GM18858 (cell line): ENCODE measurements around the gene MRFAP1L1.
"Not testable (repeated sequence)": the region's sequence is repeated elsewhere in the genome, so short reads cannot be mapped to it uniquely, and the experiment has no call there.

Experiments used
- ATAC-seq: cut with Tn5 transposase; IDR thresholded peaks from one replicate; pipeline ENCODE4 v1.9.1; 2021; ENCODE audit not compliant: unreplicated experiment

MRFAP1L1 gene

GRCh38 chr4:6709230-6710114, at the start of gene MRFAP1L1:
Gene MRFAP1L1, minus strand, starts transcription at chr4:6709865. Its CDS starts 236 bp downstream, at chr4:6709629.
- ATAC-seq: peak; percentile 41

- ATAC-seq: no peak
Measured at GRCh38 chr4:6758728-6759127, 49.1 kb upstream of the MRFAP1L1 start.

DNA sequence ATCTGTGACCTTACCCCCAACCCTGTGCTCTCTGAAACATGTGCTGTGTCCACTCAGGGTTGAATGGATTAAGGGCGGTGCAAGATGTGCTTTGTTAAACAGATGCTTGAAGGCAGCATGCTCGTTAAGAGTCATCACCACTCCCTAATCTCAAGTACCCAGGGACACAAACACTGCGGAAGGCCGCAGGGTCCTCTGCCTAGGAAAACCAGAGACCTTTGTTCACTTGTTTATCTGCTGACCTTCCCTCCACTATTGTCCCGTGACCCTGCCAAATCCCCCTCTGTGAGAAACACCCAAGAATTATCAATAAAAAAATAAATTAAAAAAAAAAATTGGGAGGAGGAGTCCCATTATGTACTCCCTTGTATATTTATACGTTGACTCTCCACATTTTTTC, 46.7 kb upstream of the MRFAP1L1 start:
- ATAC-seq: not testable (repeated sequence)

GRCh38 chr4:6755088-6755753, 45.6 kb upstream of the MRFAP1L1 start:
- ATAC-seq: no peak

GRCh38 chr4:6754481-6755087, 44.9 kb upstream of the MRFAP1L1 start:
- ATAC-seq: no peak

DNA sequence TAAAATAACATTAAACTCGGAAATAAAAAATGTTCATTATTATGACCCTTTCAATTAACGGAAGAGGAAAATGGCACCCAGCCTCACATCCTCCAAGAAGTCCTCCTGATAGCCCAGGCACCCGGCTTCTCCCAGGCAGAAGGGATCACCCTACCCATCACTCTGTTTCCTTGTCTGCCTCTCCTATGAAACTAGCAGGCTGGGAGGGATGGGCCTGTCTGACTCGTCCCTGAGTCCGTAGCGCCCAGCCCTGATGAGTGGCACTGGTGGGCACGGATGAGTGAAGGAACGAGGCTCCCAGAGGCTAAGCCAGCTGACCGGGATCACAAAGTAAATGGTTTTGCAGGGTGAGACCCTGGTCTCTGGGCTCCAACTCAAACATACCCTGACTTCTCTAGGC, 44.2 kb upstream of the MRFAP1L1 start:
- no peak for ATAC-seq

- ATAC-seq: no peak
Measured at GRCh38 chr4:6753103-6753560, 43.5 kb upstream of the MRFAP1L1 start.

GRCh38 chr4:6752486-6752829, 42.8 kb upstream of the MRFAP1L1 start:
- no peak for ATAC-seq

GRCh38 chr4:6751611-6752485, 42.2 kb upstream of the MRFAP1L1 start:
- ATAC-seq: no peak

DNA sequence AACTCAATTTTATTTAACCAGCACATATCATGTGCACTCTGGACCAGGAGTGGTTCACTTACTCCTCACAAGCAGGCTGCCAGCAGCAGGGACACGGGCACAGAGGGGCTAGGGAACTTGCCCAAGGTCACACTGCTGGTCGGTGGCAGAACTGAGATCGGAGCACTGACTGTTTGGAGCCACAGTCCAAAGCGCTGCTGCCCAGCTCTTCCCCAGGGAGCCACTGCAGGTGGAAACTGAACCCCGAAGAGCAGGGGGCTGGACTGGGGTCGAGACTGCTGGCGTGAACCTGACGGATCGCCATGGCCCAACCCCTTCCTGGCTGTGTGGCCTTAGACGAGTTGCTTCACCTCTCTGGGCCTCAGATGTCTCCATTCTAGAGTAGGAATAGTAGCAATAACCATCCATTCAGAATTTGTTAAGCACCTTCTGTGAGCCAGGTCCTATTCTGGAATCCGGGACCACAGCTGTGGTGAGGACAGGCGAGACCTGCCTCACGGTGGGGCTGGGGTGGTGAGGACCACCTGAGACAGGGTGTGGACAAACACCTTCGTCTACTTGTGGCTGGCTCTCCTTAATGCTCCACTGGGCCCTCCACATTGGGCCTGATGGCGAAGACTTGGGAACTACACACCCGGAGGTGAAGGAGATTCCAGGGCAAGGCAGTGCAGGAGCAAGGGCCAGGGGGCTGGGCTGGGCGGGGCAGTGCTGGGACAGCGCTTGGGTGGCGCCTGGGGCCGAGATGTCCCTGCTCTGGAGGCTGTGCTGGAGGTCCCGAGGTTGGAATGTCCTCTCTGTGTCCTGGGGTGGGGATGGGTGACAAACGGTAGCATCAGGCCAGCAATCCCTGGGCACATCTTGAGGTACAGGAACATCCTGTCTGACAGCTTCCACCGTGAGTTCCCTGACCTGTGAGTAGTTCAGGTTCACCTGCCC, 40.9 kb upstream of the MRFAP1L1 start:
- no peak for ATAC-seq

GRCh38 chr4:6749340-6750171, 39.9 kb upstream of the MRFAP1L1 start:
- ATAC-seq: no peak

DNA sequence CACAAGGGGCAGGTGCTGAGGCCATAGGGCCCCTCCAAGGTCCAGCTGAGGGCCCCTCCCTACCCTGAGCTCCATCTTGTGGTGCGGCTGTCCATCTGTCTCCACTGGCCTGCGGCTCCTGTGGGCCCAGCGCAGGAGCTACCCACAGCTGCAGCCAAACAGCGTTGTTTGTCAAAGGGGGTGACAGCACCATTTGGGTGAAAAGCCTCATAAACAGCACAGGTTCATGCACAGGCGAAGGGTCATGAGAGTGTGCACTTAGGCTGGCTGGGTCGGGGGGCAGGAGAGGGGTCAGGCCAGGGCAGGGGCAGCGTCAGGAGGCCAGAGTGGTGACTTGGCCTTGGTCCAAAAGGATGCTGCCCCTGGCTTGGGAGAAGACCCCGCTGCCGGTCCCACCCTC, 38.6 kb upstream of the MRFAP1L1 start:
- ATAC-seq: no peak

DNA sequence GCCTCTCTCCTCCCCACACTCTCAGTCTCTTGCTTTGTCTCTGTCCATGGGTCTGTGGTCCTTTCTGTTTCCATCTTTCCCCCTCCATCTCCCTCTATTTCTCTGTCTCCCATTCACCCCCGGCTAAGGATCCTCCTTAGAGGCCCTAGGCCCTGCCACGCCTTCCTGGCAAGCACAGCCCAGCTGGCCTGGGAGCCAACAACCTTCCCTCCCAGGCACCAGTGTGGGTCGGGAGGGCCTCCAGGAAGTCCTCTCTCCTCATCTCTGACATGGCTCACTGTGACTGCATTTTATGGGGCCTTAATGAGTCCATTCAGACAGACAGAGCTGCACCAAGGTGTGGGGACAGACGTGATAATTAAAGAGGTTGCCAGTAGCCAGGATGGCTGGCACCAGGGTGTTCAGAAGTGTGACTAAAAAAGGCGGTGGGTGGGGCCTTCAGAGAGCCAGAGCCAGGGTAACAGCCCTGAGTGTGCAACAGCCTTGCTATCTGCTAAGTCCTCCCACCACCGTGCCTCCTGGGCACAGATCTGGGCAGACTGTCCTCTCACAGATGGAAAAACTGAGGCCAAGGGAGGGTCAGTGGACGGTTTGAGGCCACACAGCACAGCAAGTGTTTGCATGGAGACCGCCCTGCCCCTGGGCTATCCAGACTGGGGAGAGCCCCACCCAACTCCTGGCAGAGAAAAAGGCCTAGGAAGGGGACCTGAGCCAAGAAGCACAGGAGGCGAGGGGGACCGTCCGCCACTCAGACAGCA, 37.8 kb upstream of the MRFAP1L1 start:
- ATAC-seq: no peak

DNA sequence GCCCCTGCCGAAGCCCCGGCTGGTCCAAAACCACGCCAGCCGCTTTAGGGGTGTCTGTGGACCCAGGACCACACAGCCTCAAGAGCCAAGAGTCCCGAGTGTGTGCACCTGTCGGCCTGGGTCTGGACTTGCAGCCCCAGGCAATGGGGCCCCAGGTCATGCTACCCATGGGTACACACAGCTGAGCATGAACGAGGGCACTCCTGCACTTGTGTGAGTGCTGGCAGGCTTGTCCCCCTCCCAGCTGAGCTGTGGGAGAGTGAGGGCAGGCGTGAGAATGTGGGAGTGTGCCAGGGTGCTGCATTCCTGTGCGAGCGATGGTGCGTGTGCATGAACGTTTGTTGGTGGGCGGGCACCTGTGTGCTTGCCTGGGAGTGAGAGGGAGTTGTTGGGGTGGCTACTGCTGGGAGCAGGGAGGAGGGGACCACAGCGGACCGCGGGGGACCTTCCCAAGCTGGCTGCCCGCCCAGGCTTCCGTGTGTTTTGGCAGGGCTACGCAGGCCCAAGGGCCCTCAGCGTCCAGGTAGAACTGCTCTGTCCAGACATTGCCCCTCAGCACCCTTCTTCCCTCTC, 37.1 kb upstream of the MRFAP1L1 start:
- ATAC-seq: no peak

DNA sequence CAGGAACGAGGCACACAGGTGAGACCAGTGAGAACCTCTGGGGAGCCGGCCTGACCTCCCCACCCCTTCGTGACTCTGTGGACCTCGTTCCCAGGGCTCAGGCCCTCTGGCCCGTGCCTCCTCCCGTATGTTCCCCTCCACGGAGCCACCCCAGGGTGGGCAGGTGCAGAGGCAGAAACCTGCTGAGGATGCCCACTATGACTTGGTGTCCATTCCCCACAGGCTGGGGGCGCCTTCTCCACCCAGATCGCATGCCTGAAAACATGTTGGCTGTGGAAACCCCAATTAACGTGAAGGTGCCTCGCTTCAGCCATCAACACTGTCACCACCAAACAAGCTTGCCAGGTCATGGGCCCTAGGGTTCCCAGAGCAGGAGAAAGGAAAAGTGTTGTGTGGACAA, 33.3 kb upstream of the MRFAP1L1 start:
- ATAC-seq: no peak

DNA sequence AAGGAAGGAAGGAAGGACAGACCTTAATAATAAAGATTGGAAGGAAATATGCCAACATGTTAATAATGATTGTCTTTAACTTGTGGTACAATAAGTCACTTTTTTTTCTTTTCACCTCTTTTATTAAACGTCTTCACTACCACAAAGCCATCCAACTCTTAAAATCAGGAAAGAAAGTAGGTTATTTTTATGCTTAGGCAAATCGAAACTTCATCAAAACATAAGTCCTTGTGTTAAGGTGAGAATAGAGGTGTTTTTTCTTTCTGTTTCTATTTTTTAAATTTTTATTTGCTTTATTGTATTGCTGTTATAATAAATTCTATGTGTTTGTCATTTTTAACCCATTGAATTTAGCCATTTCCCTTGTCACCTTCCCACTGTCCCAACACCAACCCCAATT, 32.8 kb upstream of the MRFAP1L1 start:
- no peak for ATAC-seq

GRCh38 chr4:6740347-6740746, 30.7 kb upstream of the MRFAP1L1 start:
- no peak for ATAC-seq

GRCh38 chr4:6739920-6740319, 30.3 kb upstream of the MRFAP1L1 start:
- ATAC-seq: no peak
